ENCODE data around the gene ESRRA.

ESRRA gene

DNA sequence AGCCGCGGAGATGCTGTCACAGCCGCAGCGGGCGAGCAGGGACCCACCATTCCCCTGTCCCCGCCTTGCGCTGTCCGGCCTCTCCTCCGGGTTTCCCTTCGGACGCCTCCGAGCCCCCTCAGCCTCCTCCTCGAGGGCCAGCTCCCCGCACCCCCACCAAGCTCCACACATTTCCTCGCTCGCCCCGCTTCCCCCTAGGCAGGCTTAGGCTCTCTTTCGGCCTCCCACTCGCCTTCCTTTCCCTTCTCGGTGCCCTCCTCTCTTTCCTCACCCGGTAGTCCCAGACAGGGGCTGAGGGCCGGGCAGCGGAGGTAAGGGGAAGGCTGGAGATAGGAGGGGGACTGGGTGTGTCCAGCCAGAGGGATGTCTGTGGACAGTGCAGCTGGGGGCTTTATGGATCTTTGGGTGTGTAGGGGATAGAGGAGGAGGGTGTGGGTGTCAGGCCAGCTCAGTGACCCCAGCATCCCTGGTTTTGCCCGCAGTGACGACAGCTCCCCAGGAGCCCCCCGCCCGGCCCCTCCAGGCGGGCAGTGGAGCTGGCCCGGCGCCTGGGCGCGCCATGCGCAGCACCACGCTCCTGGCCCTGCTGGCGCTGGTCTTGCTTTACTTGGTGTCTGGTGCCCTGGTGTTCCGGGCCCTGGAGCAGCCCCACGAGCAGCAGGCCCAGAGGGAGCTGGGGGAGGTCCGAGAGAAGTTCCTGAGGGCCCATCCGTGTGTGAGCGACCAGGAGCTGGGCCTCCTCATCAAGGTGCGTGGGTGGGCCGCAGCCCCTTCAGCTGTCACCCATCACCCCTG, 12.7 kb upstream of the ESRRA start:
- no peaks in the 10 kb centered on the region for H3K9me3 Mint-ChIP-seq
- peaks cover 85% of the 10 kb centered on the region for H3K27me3 Mint-ChIP-seq
- peak overlapping the region; percentile 50 for H3K27ac Mint-ChIP-seq
- H3K4me3 Mint-ChIP-seq = peak overlapping the region; percentile 66
- H3K4me1 Mint-ChIP-seq (ENCODE audit: low read depth) = peaks cover 30% of the 10 kb centered on the region
- intact Hi-C loops (cut with micrococcal nuclease) = no loop called here
- peaks cover 18% of the 10 kb centered on the region for H3K36me3 Mint-ChIP-seq (ENCODE audit: low read depth)

DNA sequence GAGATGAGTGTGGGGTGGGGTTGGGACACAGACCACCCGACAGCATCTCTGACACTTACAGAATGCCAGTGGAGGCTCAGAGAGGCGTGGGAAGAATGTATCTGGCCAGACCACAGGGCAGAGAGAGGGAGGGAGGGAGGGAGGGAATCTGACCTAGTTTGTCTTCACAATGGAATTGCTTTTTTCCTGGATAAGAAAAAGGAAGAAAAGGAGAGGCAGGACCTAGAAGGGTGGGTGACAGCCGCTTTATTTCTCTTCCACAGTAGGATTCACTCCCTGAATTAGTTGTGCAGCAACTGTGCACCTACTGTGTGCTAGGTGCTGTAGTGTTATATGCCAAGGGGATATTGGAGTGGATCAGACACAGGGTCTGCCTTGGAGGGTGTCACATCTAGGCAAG, 10.6 kb upstream of the ESRRA start:
- Mint-ChIP-seq H3K4me3 (no peak overlapping the region), H3K9me3 (no peaks in the 10 kb centered on the region), H3K27ac (peak overlapping the region; percentile 24), H3K36me3 (ENCODE audit: low read depth) (no peaks in the 10 kb centered on the region), H3K27me3 (peaks cover 92% of the 10 kb centered on the region), H3K4me1 (ENCODE audit: low read depth) (peaks cover 47% of the 10 kb centered on the region)
- intact Hi-C loops (cut with micrococcal nuclease) = no loop called here

DNA sequence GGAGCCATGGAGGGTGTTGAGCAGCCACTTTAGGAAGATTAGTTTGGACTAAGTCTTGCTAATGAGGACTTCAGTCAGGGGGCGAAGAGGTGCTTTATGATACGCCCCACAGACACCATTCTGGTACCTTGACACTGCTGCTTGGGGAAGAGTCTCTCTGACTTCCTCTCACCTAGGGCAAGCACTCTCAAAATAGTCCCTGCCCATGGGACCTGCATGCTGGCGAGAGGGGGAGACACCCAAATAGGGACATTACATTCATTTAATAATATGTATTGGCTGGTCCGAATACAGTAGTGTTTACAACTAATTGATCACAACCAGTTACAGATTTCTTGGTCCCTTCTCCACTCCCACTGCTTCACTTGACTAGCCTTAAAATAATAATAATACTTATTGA, 9.6 kb upstream of the ESRRA start:
- H3K36me3 Mint-ChIP-seq (ENCODE audit: low read depth) = no peaks in the 10 kb centered on the region
- no peak overlapping the region for H3K4me3 Mint-ChIP-seq
- H3K4me1 Mint-ChIP-seq (ENCODE audit: low read depth) = peaks cover 54% of the 10 kb centered on the region
- intact Hi-C loops (cut with micrococcal nuclease) = no loop called here
- no peak overlapping the region for H3K27ac Mint-ChIP-seq
- peaks cover 92% of the 10 kb centered on the region for H3K27me3 Mint-ChIP-seq
- H3K9me3 Mint-ChIP-seq = no peaks in the 10 kb centered on the region

DNA sequence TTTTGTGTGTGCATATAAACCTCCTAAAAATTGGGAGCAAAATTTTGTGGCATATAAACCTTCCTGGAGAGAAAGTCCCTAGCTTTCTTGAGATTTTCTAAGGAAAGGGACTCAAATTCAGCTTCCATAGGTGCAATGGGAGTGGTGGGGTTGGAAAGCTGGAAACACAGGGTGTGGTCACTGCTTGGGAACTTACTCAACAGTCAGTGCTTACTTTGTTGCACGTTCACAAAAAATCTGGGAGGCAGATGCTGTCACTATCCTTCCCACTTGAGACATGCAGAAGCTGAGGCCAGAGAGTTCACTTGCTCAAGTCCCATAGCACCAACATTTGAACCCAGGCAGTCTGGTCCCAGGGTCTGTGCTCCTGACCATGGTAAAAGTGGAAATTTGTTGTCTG, 9.1 kb upstream of the ESRRA start:
- Mint-ChIP-seq H3K27ac (no peak overlapping the region), H3K36me3 (ENCODE audit: low read depth) (no peaks in the 10 kb centered on the region), H3K4me3 (no peak overlapping the region), H3K9me3 (no peaks in the 10 kb centered on the region), H3K27me3 (peaks cover 90% of the 10 kb centered on the region), H3K4me1 (ENCODE audit: low read depth) (peaks cover 53% of the 10 kb centered on the region)
- intact Hi-C loops (cut with micrococcal nuclease) = no loop called here

DNA sequence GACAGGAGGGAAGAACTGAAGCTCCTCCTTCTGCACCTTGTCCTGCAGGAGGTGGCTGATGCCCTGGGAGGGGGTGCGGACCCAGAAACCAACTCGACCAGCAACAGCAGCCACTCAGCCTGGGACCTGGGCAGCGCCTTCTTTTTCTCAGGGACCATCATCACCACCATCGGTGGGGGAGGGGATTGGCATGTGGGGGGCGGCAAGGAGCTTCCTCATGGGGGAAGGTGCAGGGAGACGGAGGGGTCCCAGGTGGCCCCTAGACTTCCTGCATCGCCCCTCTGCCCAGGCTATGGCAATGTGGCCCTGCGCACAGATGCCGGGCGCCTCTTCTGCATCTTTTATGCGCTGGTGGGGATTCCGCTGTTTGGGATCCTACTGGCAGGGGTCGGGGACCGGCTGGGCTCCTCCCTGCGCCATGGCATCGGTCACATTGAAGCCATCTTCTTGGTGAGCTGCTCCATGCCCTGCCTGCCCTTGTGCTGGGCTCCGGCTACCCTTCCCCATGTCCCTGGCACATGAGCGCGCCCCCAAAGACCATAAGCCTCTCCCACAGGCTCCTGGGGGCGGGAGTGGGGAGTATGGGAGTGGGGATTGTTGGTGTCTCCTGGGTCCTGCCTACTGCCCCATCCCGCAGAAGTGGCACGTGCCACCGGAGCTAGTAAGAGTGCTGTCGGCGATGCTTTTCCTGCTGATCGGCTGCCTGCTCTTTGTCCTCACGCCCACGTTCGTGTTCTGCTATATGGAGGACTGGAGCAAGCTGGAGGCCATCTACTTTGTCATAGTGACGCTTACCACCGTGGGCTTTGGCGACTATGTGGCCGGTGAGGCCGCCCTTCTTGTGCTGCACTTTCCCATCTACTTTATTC, 8.3 kb upstream of the ESRRA start:
- H3K4me3 Mint-ChIP-seq = no peak overlapping the region
- H3K27me3 Mint-ChIP-seq = peaks cover 94% of the 10 kb centered on the region
- intact Hi-C loops (cut with micrococcal nuclease) = no loop called here
- peaks cover 53% of the 10 kb centered on the region for H3K4me1 Mint-ChIP-seq (ENCODE audit: low read depth)
- H3K36me3 Mint-ChIP-seq (ENCODE audit: low read depth) = no peaks in the 10 kb centered on the region
- no peak overlapping the region for H3K27ac Mint-ChIP-seq
- no peaks in the 10 kb centered on the region for H3K9me3 Mint-ChIP-seq

DNA sequence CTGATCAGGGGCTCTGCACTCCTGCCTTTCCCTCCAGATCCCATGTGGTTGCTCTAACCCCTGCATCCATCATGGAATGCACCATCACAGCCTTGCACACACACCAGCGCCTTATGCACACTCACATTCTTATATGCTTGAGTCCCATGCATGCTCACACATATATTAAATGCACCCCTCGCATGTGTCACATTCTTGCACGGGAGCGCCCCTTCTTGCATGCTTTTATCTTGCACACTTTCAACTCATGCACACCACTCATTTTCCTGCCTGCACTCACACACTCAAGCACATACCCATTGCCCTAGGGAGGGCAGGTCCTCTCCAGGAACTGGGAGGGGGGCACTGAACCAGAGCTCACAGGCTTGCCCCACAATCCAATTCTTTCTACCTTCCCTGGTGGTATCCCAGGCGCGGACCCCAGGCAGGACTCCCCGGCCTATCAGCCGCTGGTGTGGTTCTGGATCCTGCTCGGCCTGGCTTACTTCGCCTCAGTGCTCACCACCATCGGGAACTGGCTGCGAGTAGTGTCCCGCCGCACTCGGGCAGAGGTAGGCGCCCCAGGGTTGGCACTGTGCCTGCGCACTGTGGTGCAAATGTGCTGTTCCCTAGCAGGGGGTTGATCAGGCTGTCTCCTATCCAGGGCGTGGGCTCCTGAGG, 7.5 kb upstream of the ESRRA start:
- Mint-ChIP-seq H3K27ac (no peak overlapping the region), H3K4me3 (no peak overlapping the region), H3K9me3 (no peaks in the 10 kb centered on the region), H3K4me1 (ENCODE audit: low read depth) (peaks cover 47% of the 10 kb centered on the region), H3K36me3 (ENCODE audit: low read depth) (no peaks in the 10 kb centered on the region), H3K27me3 (peaks cover 90% of the 10 kb centered on the region)
- intact Hi-C loops (cut with micrococcal nuclease) = no loop called here

DNA sequence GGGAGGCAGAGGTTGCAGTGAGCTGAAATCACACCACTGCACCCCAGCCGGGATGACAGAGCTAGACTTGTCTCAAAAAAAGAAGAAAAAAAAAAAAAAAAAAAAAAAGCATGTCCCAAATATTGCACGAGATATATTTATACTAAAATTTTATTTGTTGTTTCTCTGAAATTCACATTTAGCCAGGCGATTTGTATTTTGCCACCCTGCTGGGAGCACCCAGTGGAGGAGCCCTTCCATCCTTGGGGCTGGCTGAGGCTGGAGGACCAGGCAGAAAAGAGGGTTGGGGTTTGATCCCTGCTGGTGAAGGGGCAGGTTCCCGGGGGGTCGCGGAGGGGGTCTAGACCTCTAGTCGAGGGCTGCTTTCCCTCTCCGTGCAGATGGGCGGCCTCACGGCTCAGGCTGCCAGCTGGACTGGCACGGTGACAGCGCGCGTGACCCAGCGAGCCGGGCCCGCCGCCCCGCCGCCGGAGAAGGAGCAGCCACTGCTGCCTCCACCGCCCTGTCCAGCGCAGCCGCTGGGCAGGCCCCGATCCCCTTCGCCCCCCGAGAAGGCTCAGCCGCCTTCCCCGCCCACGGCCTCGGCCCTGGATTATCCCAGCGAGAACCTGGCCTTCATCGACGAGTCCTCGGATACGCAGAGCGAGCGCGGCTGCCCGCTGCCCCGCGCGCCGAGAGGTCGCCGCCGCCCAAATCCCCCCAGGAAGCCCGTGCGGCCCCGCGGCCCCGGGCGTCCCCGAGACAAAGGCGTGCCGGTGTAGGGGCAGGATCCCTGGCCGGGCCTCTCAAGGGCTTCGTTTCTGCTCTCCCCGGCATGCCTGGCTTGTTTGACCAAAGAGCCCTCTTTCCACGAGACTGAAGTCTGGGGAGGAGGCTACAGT, 6.1 kb upstream of the ESRRA start:
- peak overlapping the region; percentile 44 for H3K27ac Mint-ChIP-seq
- H3K9me3 Mint-ChIP-seq = no peaks in the 10 kb centered on the region
- peaks cover under 1% of the 10 kb centered on the region for H3K36me3 Mint-ChIP-seq (ENCODE audit: low read depth)
- intact Hi-C loops (cut with micrococcal nuclease) = no loop called here
- H3K27me3 Mint-ChIP-seq = peaks cover 79% of the 10 kb centered on the region
- H3K4me1 Mint-ChIP-seq (ENCODE audit: low read depth) = peaks cover 59% of the 10 kb centered on the region
- H3K4me3 Mint-ChIP-seq = peak overlapping the region; percentile 57

DNA sequence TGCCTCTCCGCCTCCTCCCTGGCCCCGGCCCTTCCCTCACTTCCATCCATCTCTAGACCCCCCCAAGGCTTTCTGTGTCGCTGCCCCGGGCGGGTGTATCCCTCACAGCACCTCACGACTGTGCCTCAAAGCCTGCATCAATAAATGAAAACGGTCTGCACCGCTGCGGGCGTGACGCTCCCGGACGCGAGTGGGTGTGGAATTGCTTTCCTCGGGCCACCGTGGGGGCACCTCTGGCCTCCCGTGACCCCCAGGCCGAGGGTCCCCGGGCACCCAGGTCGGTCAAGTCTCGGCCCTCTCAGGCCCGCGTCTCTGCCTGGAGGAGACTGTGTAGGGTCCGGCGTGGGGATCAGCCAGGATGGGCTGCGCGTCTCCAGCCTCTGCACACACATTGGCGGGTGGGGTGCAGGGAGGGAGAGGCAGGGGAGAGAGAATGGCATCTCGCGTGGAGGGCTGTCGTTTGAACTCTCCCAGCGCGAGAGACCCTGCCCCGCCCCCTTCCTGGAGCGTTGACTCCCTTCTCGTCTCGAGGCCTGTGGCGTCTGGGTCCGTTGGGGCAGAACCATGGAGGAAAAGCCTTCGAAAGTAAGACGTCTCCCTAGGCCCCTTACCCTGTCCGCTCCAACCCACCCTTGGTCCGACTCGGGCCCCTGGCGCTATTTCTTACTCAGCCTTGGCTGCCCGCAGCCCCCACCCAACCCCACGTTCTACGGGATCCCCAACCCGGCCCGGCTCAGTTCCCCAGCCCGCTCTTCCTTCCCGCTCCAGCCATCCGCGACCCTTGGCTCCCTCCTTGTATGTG, 5.3 kb upstream of the ESRRA start, which contains the start of gene CATSPERZ:
Gene CATSPERZ, plus strand, starts transcription at position 512 of the 802 bp plus-strand sequence. Its CDS starts 53 bp downstream, at position 565.
- no peaks in the 10 kb centered on the region for H3K9me3 Mint-ChIP-seq
- peak within 1 kb of the TSS; percentile 44 for H3K27ac Mint-ChIP-seq
- H3K36me3 Mint-ChIP-seq (ENCODE audit: low read depth) = peaks cover 6% of the 10 kb centered on the region
- H3K4me1 Mint-ChIP-seq (ENCODE audit: low read depth) = peaks cover 64% of the 10 kb centered on the region
- intact Hi-C loops (cut with micrococcal nuclease) = loop anchor here (5.0 kb wide), 1 partner anchor 48 kb away; the partner anchor contains the start of gene PLCB3
- H3K27me3 Mint-ChIP-seq = peaks cover 70% of the 10 kb centered on the region
- peak within 1 kb of the TSS; percentile 57 for H3K4me3 Mint-ChIP-seq

DNA sequence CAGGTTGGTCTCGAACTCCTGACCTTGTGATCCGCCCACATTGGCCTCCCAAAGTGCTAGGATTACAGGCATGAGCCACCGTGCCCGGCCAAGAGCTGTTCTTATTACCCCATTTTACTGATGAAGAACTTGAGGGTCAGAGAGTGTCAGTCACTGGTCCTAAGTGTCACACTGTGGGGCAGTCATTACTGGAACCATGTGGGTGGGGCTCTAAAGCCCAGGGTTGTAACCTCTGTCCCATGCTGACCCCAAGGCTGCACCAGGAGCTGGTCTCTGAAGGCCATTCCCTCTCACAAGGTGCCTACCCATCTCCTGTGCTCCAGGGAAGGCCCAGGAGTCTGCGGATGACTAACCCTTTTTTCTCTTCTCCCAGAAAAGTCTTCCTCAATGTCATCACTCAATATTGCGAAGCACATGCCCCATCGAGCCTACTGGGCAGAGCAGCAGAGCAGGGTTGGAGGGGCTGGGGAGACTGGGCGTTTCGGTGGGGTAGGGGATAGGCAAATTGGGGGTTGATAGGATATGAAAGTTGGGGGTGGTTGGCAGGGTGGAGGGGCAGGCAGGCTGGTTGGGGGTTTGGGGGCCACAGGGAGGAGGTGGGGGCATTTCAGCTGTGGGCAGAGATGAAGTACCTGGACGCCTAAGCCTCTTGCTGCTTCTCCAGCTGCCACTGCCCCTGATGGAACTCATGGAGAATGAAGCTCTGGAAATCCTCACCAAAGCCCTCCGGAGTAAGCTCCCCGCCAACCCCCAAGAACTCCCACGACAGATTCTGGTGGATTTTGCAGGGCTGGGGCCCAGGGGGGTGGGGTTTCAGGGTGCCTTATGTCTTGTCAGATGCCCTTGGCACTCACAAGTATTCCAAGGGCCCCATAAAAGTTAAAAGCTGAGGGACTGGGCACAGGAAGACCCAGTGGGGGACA, 2.0 kb upstream of the ESRRA start:
- Mint-ChIP-seq H3K27me3 (peaks cover 37% of the 10 kb centered on the region), H3K9me3 (no peaks in the 10 kb centered on the region), H3K4me1 (ENCODE audit: low read depth) (peaks cover 62% of the 10 kb centered on the region), H3K27ac (peak overlapping the region; percentile 100), H3K36me3 (ENCODE audit: low read depth) (peaks cover 33% of the 10 kb centered on the region), H3K4me3 (peak overlapping the region; percentile 99)
- intact Hi-C loops (cut with micrococcal nuclease) = loop anchor here (1.0 to 5.0 kb wide), 3 partner anchors 19 to 99 kb away; partner anchors contain the start of genes BAD, GPR137 and PLCB3

DNA sequence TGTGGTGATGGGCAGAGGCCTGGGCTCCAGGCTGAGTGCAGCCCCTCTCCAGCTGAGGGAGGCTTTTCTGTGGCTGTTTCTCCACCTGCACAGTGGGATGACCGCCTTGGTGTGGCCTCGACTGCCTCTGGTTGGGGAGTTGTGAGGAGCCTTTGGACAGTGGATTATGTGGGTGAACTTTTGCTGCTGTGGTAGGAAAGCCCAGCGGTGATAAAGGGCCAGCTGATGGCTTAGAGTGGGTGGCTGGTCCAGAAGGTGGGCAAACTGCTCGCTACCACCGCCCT, 1.4 kb upstream of the ESRRA start:
- no peaks in the 10 kb centered on the region for H3K9me3 Mint-ChIP-seq
- peak overlapping the region; percentile 99 for H3K4me3 Mint-ChIP-seq
- intact Hi-C loops (cut with micrococcal nuclease) = loop anchor here (1.0 to 5.0 kb wide), 3 partner anchors 19 to 100 kb away; partner anchors contain the start of genes BAD, GPR137 and PLCB3
- peak overlapping the region; percentile 100 for H3K27ac Mint-ChIP-seq
- peaks cover 32% of the 10 kb centered on the region for H3K27me3 Mint-ChIP-seq
- peaks cover 59% of the 10 kb centered on the region for H3K4me1 Mint-ChIP-seq (ENCODE audit: low read depth)
- peaks cover 38% of the 10 kb centered on the region for H3K36me3 Mint-ChIP-seq (ENCODE audit: low read depth)

DNA sequence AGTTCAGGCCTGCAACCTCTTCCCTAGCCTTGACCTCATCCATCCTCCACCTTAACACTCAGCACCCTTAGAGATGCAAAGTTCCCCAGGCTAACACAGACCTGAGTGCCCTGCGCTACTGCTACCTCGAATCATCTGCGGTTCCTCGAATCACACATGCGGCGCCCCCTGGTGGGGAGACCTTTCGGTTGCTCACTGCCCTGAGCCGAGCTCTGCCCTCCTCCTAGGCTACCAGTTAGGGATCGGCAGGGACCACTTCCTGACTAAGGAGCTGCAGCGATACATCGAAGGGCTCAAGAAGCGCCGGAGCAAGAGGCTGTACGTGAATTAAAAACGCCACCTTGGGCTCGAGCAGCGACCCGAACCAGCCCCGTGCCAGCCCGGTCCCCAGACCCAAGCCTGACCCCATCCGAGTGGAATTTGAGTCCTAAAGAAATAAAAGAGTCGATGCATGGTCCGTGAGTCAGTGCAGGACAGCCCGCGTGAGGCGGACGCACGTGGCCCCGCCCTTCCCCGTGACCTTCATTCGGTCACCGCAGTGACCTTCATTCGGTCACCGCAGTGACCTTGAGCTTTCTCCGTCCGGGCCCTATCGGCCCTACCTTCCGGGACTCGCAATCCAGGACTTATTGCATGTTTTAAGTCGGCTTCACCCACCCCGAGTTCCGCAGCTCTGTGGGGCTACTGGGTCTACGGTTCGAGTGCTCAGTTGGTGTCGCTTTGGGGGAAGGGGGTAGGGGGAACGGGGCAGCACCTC, 830 bp upstream of the ESRRA start:
- H3K36me3 Mint-ChIP-seq (ENCODE audit: low read depth) = peaks cover 43% of the 10 kb centered on the region
- intact Hi-C loops (cut with micrococcal nuclease) = loop anchor here (1.0 to 5.0 kb wide), 7 partner anchors 13 to 100 kb away; partner anchors contain the start of genes BAD, CCDC88B, GPR137 and PLCB3
- H3K9me3 Mint-ChIP-seq = no peaks in the 10 kb centered on the region

More for the DNA sequence above, 830 bp upstream of the ESRRA start:
- H3K4me3 Mint-ChIP-seq = peak overlapping the region; percentile 99
- H3K27me3 Mint-ChIP-seq = peaks cover 26% of the 10 kb centered on the region
- peaks cover 54% of the 10 kb centered on the region for H3K4me1 Mint-ChIP-seq (ENCODE audit: low read depth)
- peak overlapping the region; percentile 100 for H3K27ac Mint-ChIP-seq
